Activated naive CD4-positive, alpha-beta T cell treated with Interleukin-2 at 50 U/mL for 16 hours (primary cell): ENCODE data around the gene MED8.

Experiments
- DNase-seq: peaks from one replicate; pipeline ENCODE4 v3.0.0-alpha.2; 2020

The MED8 gene, protein sequence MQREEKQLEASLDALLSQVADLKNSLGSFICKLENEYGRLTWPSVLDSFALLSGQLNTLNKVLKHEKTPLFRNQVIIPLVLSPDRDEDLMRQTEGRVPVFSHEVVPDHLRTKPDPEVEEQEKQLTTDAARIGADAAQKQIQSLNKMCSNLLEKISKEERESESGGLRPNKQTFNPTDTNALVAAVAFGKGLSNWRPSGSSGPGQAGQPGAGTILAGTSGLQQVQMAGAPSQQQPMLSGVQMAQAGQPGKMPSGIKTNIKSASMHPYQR

DNA sequence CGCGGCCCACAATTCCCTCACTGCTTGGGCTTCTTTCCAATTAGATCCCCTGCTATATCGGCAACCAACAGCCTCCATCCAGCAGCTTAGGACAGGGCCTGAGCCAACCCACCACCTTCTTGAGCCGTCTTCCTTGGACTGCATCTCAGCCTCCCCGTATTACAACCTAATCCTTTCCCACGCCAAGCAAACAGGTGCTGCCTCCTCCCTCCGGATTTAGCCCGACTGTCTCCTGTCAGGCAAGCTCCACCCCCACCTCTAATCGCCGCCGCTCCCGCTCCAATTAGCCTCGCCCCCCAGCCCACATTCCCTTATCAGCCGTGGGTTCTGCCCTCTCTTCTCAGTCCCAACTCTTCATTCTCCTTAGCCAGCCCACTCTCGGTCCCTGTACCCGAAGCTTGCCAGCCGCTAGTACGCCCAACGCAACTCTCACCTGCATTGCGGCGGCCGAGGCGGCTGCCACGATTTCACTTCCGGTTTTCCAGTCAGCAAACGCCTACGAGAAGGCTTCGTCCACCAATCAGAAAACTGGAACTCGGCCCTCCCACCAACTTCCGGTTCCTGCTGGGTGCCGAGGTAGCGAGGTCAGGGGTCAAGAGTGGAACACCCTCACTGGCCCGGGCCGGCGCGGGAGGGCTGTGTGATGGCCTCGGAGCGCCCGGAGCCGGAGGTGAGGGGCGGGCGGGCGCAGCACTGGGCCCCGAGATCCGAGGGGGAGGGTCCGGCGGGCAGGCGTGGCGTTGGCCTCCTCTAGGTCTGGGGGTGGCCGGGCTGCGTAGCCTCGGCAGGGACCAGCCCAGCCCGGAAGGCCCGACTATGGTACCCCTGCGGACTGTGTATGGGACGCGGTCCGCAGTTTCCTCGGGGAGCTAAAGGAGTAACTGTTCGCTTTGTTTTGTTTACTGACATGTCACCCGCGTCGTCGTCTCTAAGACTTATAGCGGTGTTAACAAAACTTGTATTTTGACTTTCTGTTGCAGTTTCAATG, at the start of gene MED8, which contains the start of gene SZT2:
MED8 (minus strand) TSS at position 475 of the 988 bp plus-strand sequence; CDS start at position 439, 36 bp downstream.
SZT2 (plus strand) TSS at position 574 of the 988 bp plus-strand sequence; CDS start at position 644, 70 bp downstream.
- DNase-seq: peak; percentile 96

DNA sequence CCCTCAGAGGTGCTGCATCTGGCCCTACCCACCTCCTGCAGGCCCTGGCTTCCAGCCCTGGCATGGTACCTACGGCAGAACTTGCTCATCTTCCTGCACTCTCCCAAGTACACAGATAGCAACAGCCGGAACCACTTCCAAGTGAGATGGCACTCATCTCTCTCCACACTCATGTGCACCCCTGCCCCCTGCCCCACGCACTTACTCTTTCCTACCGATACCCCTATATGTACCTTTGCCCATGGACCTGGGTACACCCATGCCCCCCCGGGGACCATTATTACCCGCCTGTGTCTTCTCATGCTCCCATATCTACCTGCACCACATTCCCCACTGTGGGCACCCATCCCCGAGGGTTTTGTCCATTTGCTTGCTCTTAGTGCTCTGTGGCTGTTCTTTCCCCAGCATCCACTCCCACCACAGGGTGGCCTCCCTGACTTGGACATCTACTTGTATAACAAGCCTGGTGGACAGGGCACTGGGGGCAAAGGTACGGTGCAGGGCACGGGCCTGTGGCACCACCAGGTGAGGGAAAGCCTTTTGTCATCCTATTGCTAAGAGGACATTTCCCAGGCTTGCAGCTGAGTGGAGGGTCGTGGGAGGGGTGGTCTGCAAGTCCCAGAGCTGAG, 49.5 kb upstream of the MED8 start:
- DNase-seq: no peak

DNA sequence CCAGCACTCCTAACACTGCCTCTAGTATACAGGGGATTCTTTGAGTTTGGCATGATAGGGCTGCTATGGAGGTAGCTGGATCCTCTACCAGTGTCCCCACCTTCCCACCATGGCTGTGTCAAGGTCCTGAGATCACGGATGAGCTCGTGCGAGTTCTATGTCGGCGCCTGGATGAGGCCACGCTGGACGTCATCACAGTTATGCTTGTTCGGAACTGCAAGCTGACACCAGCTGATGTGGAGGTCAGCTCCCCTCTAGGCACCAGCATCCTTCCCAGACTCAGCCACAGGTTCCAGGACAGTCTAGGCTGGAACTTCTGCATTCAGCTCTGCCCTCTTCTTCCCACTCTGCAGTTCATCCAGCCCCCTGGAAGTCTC, 49.0 kb upstream of the MED8 start:
- DNase-seq: no peak

DNA sequence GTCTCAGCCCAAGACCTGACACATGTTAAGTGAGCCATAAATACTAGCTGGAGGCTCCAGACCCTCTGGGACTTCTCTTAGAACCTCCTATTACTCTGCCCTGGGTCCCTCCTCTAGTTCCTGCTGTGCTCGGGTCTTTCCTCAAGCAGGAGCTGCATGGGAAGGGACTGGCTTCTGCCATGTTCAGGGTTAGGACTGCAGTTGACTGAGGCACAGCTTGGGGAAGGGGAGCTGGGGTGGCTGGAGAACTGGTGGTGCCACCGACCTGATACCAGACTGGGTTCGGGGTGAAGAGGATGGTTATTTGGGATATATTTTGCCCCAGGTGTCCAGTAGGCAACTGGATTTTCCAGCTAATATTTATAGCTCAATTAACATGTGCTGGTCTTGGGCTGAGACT, 48.4 kb upstream of the MED8 start:
- DNase-seq: no peak

DNA sequence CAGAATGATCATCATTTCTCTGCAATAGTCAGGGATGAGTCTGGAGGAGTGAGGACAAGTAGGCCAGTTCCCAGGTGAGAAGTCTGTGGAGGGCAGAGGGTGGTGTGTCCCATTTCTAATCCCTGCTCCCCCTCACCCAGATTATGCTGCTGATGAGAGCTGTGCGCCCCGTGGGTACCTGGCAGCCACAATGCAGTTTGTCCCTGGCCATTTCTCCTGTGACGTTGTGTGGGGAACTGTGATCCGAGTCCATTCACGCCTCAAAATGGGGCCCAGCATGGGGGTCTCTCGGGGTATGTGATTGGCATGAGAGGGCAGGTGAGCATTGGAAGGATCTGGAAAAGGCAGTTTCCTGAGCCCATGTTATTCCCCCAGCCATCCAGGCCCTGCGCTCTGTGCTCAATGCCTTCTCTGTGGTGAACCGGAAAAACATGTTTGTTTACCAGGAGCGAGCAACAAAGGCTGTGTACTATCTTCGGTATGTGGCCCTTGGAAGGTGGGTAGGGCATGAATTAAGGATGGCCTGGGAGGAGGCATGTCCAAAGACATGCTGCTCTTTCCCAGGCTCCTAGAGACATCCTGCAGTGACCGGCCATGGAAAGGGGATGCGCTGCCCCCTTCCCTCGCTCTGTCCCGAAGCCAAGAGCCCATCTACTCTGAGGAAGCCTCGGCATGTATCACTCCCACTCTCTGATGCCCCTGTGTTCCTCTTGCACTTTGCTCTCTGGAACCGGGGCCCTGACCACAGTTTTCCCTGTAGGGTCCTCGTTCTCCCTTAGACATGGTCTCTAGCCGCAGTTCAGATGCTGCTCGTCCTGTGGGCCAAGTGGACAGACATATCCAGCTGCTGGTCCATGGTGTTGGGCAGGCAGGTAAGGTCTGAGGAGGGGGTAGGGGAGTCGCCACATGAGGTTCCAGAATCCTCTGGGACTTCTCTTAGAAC, 47.7 kb upstream of the MED8 start:
- no peak for DNase-seq

DNA sequence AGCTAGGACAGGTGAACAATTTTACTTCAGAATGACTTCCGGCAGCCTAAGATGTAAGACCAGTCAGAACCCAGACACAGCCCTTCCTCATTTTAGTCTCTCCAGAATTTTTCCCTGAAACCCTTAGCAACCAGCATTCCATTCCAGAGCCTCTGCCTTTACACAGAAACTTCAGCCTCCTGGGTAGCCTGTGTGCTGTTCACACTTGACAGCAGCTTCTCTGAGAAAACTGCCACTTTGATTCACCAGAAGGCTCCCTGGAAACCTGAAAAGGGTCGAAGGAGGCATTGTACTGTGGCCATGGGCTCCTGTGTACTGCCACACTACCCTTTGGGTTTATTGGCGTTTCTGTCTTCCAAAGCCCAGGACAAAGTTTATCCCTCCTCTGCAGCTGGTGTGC, 46.8 kb upstream of the MED8 start:
- no peak for DNase-seq

DNA sequence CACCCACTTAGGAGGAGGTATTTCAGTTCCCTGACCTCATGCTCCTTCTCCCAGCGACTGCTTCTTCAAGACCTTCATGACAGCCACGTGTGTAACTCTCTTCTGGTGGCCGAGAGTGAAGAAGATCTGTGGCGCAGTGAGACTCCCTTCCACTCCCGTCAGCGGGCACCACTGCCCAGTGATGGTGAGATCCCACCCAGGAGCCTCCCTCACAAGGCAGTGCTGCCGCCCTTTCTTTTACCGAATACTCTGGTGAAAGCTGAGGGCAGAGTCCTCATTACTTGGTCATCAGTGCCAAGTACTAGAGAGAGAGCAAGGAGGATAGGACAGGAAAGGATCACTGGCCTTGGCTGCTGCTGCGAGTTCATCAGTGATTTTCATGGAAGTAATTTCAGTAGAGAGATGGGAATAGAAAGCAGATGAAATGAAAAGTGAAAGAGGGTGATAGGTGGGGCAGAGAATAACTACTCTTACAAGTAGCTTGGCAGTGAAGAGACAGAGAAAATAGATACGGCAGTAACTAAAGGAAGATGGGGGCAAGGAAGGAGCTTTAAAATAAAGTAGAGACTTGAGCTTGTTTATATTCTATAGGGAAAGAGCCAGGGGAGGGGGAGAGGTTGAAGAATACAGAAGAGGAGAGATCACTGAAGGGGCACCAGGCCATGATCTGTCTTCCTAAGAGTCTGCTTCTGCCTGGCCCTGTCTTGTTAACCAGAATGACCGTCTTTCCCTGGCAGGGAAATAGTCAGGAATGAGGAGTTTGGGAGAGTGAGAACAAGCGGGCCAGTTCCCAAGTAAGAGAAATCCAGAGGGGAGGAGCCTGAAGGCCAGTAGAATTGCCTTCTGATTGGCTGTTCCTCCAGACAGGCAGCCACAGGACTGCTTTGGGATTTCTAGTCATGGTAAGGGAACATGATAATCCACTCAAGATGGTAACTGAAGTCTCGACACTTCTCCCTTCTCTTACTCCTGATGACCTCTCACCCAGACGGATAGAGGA, 45.8 kb upstream of the MED8 start:
- DNase-seq: no peak

DNA sequence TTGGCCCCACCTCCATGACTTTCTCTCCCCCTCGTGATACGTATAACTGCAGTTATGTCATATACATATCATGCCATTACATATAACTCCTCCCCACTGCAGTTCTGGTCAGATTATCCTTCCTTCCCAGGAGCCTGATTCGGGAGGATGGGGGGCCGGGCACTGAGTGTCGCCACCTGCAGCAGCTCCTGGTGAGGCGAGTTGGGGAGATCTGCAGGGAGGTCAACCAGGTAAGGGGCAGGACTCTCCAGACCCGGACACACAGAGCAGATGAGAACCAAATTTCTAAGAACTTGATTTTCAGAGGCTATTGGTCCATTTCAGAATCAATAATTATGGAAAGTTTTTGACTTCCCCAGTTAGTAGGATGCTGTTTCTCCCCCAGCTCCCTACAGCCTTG, 44.7 kb upstream of the MED8 start:
- no peak for DNase-seq

DNA sequence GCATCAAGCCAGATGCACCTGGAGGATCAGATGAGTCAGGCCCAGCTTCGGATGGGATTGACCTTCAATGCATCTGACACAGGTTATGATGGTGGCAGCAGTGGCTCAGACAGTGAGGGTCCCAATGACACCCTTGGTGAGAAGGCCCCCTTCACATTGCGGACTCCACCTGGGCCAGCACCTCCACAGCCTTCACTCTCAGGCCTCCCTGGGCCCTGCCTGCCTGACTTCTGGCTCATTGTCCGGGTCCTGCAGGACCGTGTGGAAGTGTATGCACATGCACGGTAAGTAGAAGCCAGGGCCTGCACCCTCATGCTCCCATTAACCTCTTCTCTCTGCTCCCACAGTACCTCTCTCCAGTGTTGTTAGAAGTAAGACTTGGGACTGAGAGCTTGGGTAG, 43.3 kb upstream of the MED8 start:
- DNase-seq: no peak

DNA sequence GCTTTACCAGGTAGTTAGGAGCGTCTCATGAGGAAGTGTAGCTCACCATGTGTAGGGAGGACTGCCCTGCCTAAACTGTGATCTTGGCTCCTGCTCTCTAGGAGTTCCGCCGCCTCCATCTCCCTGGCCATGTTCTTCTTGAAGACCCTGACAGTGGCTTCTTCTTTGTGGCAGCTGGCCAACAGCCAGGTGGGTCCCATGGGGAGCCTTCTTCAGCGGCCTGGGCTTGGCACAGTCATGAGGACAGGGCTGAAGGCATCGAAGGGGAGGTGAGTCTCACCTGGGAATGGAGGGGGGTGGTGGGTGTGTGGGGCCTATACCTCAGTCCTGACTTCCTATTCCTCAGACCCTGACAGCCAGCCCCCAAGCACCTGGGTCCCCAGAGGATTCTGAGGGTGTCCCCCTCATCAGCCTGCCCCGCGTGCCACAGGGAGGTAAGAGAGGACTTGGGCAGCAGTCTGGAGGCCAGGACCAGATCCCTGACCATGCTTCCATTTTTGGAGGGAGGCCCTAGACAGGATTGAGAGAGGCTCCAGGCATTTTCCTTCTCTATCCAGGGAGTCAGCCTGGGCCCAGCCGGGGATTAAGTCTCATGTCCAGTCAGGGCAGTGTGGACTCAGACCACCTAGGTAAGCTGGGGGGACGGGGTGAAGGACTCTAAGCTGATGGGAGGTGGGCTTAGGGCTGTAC, 42.7 kb upstream of the MED8 start:
- no peak for DNase-seq

DNA sequence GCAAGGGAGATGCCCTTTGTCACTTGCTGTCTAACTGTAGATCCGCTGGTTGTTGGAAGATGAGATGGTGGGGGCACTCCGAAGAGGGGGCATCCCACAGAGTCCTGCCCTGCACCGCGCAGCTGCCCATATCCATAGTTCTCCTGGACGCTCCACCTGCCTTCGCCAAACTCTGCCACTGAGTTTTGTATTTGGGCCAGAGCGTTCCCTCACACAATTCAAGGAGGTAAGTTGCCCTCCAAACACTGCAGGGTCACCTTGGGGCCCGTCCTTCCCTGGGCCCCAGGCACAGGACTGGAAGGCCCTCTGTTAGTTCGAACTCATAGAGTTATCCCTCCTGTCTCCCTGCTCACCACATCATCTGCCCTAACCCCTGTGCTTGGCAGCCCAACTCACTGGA, 42.1 kb upstream of the MED8 start:
- no peak for DNase-seq

DNA sequence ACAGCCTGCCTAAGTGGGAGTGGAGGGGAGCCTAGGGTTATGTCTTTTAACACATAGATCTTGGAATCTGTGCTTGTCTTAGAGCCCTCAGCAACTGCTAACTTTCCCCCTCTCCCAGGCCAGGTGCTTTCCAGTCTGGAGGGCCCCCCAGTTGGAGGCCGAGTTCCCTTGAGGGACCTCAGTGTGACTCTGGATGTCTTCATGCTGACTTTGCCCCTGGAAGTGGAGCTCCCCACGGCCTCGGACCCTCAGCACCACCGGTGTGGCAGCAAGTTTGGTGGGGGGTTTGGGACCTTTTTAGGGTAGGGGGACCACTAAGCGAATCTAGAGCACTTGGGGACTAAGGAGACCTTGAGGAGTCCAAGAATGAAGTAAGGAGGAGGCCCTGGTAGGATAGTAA, 41.2 kb upstream of the MED8 start:
- no peak for DNase-seq

DNA sequence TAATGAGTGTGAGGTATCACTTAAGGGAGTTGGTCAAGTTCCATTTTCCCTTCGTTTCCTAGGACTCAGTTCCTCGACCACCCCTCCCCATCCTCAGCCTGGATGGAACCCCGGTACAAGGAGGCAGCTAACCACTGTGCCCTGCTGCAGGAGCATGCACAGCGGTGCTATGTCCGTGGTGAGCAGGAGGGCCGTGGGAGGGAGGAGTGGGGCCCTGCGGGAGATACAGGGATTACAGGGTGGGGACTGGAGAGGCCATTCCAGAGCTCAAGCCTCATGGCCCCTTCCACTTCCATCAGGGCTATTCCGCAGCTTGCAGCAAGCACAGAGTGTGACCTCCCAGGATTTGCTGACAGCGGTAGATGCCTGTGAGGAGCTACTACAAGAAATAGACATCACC, 38.3 kb upstream of the MED8 start:
- no peak for DNase-seq

DNA sequence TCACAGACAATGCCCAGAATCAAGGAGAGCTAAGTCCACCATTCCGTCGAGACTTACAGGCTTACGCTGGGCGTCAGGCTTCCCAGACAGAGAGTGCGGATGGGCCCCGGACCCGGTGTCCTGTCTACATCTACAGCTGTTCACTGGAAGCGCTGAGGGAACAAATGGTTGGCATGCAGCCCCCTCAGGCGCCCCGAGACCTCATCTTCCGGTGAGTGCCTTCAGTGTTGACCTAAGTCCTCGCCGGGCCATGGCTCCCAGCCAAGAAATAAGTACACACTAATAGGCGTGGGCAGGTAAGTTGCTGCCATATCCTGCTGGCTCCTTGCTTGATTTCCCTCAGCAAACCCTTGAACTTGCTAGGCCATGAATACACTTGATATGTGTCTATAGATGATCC, 37.9 kb upstream of the MED8 start:
- DNase-seq: no peak

DNA sequence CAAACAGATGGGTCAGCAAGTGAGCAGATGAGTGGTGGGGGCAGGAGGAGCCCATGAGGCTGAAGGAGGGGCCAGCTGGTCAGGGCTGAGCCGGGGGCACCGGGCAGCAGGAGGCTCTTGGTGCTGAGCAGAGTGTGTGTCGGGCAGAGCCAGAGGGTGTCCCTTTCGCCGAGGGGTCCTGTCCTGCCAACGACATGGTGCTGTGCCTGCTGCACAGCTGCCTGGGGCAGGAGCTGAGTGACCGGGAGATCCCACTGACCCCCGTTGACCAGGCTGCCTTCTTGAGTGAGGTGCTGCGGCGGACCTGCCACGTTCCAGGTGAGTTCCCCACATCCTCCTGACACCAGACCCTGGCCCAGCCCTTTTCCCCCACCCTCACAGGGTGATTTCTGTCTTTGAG, 36.6 kb upstream of the MED8 start:
- no peak for DNase-seq

DNA sequence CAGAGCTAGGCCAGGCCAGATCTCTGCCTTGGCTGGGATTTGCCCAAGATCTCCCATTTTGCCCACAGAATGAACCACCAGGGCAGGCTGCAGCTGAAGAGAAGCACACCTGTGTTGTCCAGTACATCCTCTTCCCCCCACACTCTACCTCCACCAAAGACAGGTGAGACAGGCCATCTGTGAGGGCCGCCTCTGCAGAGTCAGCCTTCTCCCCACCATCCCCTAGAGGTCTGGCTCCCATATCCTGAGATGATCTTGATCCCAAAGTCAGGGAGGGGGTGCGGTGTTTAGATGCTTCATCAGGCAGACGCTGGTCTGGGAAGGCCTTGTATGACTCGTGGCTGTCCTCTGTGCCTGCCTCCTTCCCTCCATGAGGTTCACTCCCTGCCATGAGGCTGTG, 35.4 kb upstream of the MED8 start:
- no peak for DNase-seq

DNA sequence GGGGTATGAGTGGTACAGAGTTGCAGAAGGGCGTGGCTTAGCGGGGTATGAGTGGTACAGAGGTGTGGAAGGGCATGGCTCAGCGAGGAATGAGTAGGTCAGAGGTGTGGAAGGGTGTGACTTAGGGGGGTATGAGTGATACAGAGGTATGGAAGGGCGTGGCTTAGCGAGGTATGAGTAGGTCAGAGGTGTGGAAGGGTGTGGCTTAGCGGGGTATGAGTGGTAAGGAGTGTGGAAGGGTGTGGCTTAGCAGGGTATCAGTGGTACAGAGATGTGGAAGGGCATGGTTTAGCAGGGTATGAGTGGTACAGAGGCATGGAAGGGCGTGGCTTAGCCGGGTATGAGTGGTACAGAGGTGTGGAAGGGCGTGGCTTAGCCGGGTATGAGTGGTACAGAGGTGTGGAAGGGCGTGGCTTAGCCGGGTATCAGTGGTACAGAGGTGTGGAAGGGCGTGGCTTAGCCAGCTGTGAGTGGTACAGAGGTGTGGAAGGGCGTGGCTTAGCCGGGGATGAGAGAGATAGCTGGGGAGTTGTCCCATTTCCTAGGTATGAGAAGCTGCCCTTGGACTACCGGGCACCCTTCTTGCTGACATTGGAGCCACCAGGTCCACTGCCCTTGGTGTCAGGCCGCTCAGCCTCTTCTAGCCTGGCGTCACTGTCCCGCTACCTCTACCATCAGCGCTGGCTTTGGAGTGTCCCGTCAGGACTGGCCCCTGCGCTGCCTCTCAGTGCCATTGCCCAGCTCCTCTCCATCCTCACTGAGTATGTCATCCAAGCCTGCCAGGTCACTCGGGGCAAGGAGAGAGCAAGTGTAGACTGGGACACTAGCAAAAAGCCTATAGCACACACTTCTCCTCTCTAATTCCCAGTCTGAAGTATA, 34.3 kb upstream of the MED8 start:
- no peak for DNase-seq

DNA sequence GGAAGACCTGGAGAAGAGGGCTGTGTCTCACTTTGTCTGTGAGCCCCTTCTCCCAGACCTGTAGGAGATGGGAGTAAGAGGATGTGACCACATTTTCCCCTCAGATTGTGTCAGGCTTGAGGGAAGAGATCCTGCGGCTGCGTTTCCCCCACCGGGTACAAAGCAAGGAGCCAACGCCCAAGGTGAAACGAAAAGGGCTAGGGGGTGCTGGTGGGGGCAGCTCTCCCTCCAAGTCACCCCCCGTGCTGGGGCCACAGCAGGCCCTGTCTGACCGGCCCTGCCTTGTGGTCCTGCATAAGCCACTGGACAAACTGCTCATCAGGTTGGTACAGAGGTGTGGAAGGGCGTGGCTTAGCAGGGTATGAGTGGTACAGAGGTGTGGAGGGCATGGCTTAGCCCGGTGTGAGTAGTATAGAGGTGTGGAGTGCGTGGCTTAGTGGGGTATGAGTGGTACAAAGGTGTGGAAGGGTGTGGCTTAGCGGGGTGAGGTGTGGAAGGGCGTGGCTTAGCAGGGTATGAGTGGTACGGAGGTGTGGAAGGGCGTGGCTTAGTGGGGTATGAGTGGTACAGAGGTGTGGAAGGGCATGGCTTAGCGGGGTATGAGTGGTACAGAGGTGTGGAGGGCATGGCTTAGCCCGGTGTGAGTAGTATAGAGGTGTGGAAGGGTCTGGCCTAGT, 33.5 kb upstream of the MED8 start:
- DNase-seq: no peak
